Stimulated activated naive CD8-positive, alpha-beta T cell treated with anti-CD3 and anti-CD28 coated beads, Interleukin-15, Interleukin-2, amounts not matched to agents 100 ng/mL and 50 ng/mL, for 24 hours (primary cell): ENCODE measurements around the gene SYNE4.
A peak's percentile ranks its signal among the peaks of the same experiment; 100 is the strongest.
"Not testable (repeated sequence)": the region's sequence is repeated elsewhere in the genome, so short reads cannot be mapped to it uniquely, and the experiment has no call there.

Experiments used
- H3K27ac Mint-ChIP-seq: one replicate; pipeline ENCODE4 v1.8.0; 2021; ENCODE audit warnings: mild to moderate bottlenecking, mixed read lengths
- H3K27me3 Mint-ChIP-seq: one replicate; pipeline ENCODE4 v1.8.0; 2021; ENCODE audit warnings: mixed read lengths
- H3K36me3 Mint-ChIP-seq: one replicate; pipeline ENCODE4 v1.8.0; 2021; ENCODE audit warnings: low read depth, mixed read lengths
- H3K4me1 Mint-ChIP-seq: one replicate; pipeline ENCODE4 v1.8.0; 2021; ENCODE audit warnings: low read depth, mixed read lengths
- H3K4me3 Mint-ChIP-seq: one replicate; pipeline ENCODE4 v1.8.0; 2021; ENCODE audit warnings: mild to moderate bottlenecking, mixed read lengths
- H3K9me3 Mint-ChIP-seq: one replicate; pipeline ENCODE4 v1.8.0; 2021; ENCODE audit warnings: mixed read lengths

The SYNE4 gene

GRCh38 chr19:36008336-36008978 lies at the start of gene SYNE4:
SYNE4 (minus strand) TSS chr19:36008813; CDS start chr19:36008681, 132 bp downstream.
- no peaks in the 10 kb centered on the region for H3K27me3 Mint-ChIP-seq
- no peak within 1 kb of the TSS for H3K27ac Mint-ChIP-seq
- H3K36me3 Mint-ChIP-seq: no peaks in the 10 kb centered on the region
- H3K4me1 Mint-ChIP-seq: peaks cover 19% of the 10 kb centered on the region
- peak within 1 kb of the TSS; percentile 5 for H3K4me3 Mint-ChIP-seq
- H3K9me3 Mint-ChIP-seq: no peaks in the 10 kb centered on the region

- H3K36me3 Mint-ChIP-seq: peaks cover 15% of the 10 kb centered on the region
- no peaks in the 10 kb centered on the region for H3K27me3 Mint-ChIP-seq
These were observed 46.4 kb upstream of the SYNE4 start, which contains the start of gene WDR62 for GRCh38 chr19:36054733-36055686. WDR62 (plus strand) TSS chr19:36054897; CDS start chr19:36054972, 75 bp downstream.

DNA sequence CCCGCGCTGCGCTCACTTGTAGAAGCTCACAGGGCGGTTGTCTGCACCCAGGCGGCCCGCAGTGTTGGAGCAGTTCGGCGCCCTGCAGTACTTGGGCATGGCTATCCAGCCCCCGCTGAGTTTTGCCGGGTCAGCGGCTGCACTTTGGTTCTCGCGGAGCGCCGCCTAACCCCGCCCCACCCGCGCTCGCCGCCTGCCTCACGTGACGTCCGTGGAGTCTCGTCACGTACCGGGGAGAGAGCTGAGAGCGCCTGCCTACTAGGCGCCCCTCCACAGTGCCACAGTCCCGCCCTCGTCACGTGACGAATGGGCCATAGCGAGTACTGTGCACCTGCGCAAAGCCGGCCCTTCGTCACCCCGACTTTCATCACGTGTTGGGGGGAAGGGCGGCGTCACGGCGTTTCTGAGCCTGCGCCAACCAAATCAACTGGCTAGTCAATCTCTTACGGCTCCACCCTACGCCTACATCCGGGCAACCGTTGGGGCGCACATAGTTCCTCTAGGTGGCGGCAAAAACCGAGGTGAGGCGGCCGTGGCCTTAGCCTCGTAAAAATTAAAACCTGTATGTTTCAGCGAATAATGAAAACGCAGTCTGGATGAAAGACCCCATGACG lies 45.6 kb upstream of the SYNE4 start, which contains the start of gene THAP8:
Gene THAP8, minus strand, starts transcription at position 167 of the 614 bp plus-strand sequence. Its CDS starts 68 bp downstream, at position 99.
- peak within 1 kb of the TSS; percentile 93 for H3K4me3 Mint-ChIP-seq
- no peaks in the 10 kb centered on the region for H3K9me3 Mint-ChIP-seq
- no peaks in the 10 kb centered on the region for H3K27me3 Mint-ChIP-seq
- H3K27ac Mint-ChIP-seq: peak within 1 kb of the TSS; percentile 95
- peaks cover 11% of the 10 kb centered on the region for H3K36me3 Mint-ChIP-seq
- peaks cover 21% of the 10 kb centered on the region for H3K4me1 Mint-ChIP-seq

More at GRCh38 chr19:36054733-36055686, 46.4 kb upstream of the SYNE4 start, which contains the start of gene WDR62:
- H3K4me3 Mint-ChIP-seq: peak within 1 kb of the TSS; percentile 93
- peaks cover 21% of the 10 kb centered on the region for H3K4me1 Mint-ChIP-seq
- peak within 1 kb of the TSS; percentile 95 for H3K27ac Mint-ChIP-seq
- H3K9me3 Mint-ChIP-seq: no peaks in the 10 kb centered on the region

- Mint-ChIP-seq H3K27ac (no peak overlapping the region), H3K27me3 (no peaks in the 10 kb centered on the region), H3K9me3 (no peaks in the 10 kb centered on the region), H3K36me3 (no peaks in the 10 kb centered on the region), H3K4me1 (peaks cover 21% of the 10 kb centered on the region), H3K4me3 (no peak overlapping the region)
These were observed 43.0 kb upstream of the SYNE4 start for GRCh38 chr19:36051637-36052036.

DNA sequence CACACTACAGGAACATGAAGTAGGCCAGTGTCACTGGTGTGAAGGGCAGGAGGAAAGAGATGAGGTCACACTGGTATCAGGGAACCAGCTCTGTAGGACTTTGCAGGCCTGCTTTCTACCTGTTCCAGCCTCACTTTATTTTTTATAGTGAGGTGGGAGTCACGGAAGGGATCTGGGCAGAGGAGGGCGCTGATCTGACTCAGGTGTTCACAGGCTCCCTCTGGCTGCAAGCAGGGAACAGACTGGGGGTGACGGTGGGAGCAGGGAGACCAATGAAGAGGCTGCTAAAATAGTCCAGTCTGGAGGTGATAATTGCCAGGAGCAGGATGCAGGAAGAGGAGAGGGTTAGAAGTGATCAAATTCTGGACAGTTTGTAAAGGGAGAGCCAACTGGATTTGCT lies 42.6 kb upstream of the SYNE4 start:
- Mint-ChIP-seq H3K9me3 (no peaks in the 10 kb centered on the region), H3K36me3 (no peaks in the 10 kb centered on the region), H3K27ac (no peak overlapping the region), H3K4me1 (peaks cover 18% of the 10 kb centered on the region), H3K27me3 (no peaks in the 10 kb centered on the region), H3K4me3 (no peak overlapping the region)

DNA sequence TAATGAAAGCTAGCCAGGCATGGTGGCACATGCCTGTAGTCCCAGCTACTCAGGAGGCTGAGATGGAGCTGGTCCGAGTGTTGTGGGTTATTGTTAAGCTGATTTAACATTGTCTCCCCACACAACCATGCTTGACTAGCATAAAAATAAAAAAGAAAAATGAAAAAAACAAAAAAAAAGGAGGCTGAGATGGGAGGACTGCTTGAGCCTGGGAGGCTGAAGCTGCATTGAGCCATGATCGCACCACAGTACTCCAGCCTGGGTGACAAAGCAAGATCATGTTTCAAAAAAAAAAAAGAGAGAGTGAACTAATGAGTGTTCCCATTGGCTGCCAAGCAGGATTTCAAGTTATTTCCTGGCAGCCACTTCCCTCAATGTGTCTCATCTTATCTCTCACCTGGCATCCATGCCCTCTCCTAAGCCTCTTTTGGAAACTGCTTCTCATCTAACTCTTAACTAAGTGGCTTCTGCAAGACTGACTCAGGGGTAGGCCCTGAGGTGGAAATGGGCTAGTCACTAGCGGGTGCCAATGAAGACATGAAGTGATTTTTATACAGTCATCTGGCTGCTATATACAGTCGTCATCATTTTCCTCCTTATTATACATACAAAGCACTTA lies 40.6 kb upstream of the SYNE4 start:
- H3K4me3 Mint-ChIP-seq: no peak overlapping the region
- peaks cover 7% of the 10 kb centered on the region for H3K4me1 Mint-ChIP-seq
- no peaks in the 10 kb centered on the region for H3K27me3 Mint-ChIP-seq
- no peaks in the 10 kb centered on the region for H3K36me3 Mint-ChIP-seq
- no peaks in the 10 kb centered on the region for H3K9me3 Mint-ChIP-seq
- H3K27ac Mint-ChIP-seq: no peak overlapping the region

DNA sequence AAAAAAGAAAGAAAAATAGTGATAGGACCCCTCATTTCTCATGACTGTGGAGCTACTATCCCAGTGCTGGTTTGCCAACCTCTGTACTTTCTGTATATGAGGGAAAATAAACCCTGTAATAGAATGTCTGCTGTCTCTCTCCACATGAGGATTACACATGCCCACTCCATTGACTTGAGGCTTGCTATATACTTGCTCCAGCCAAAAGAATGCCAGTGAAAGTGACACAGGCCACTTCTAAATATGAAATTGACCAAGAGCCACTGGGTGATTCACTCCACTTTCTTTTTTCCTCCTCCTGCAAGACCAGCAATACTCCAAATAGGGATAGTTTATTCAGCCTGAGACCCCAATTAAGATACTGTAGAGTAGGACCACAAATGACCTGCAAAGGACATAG lies 39.2 kb upstream of the SYNE4 start:
- Mint-ChIP-seq H3K4me1 (no peaks in the 10 kb centered on the region), H3K4me3 (no peak overlapping the region), H3K9me3 (no peaks in the 10 kb centered on the region), H3K36me3 (no peaks in the 10 kb centered on the region), H3K27ac (no peak overlapping the region), H3K27me3 (no peaks in the 10 kb centered on the region)

- Mint-ChIP-seq H3K4me1 (no peaks in the 10 kb centered on the region), H3K36me3 (no peaks in the 10 kb centered on the region), H3K4me3 (no peak overlapping the region), H3K27me3 (no peaks in the 10 kb centered on the region), H3K27ac (no peak overlapping the region), H3K9me3 (no peaks in the 10 kb centered on the region)
These were observed 37.9 kb upstream of the SYNE4 start for GRCh38 chr19:36046443-36047050.

DNA sequence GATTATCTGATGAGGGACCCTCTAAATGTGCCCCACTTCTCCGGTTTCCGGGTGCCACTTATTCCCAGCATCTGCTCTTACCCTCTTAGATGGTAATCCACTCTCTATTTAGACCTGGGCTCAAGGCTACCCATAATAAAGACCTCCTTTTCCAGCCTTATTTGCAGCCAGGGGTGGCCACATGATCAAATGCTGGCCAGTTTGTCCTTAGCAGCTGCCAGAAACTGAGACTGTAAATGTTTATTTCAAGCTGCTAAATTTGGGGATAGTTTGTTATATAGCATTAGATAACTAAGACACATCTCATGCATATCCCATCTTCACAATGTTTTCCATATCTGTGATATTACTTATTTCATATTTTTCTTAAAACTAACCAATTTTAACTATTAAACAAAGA lies 35.3 kb upstream of the SYNE4 start:
- no peaks in the 10 kb centered on the region for H3K9me3 Mint-ChIP-seq
- H3K4me1 Mint-ChIP-seq: no peaks in the 10 kb centered on the region
- H3K27me3 Mint-ChIP-seq: no peaks in the 10 kb centered on the region
- peaks cover 3% of the 10 kb centered on the region for H3K36me3 Mint-ChIP-seq
- no peak overlapping the region for H3K4me3 Mint-ChIP-seq
- no peak overlapping the region for H3K27ac Mint-ChIP-seq

DNA sequence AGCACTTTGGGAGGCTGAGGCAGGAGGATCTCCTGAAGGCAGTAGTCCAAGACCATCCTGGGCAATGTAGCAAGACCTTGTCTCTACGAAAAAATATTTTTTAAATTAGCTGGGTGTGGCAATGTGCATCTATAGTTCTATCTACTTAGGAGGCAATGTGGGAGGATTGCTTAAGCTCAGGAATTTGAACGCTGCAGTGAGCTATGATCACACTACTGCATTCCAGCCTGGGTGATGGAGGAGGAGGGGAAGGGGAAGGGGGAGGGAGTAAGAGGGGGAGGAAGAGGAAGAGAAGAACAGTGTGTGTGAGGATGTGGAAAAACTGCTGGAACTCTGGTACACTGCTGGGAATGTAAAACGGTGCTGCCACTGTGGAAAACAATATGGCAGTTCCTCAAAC lies 33.2 kb upstream of the SYNE4 start:
- Mint-ChIP-seq H3K4me1 (peaks cover 4% of the 10 kb centered on the region), H3K27ac (no peak overlapping the region), H3K27me3 (no peaks in the 10 kb centered on the region), H3K4me3 (no peak overlapping the region), H3K36me3 (peaks cover 3% of the 10 kb centered on the region), H3K9me3 (no peaks in the 10 kb centered on the region)

GRCh38 chr19:36041092-36041491 lies 32.5 kb upstream of the SYNE4 start:
- H3K4me1 Mint-ChIP-seq, H3K4me3 Mint-ChIP-seq, H3K27ac Mint-ChIP-seq, H3K9me3 Mint-ChIP-seq, H3K27me3 Mint-ChIP-seq, H3K36me3 Mint-ChIP-seq: not testable (repeated sequence)

- no peak overlapping the region for H3K4me3 Mint-ChIP-seq
- no peaks in the 10 kb centered on the region for H3K9me3 Mint-ChIP-seq
- peaks cover 9% of the 10 kb centered on the region for H3K4me1 Mint-ChIP-seq
- H3K36me3 Mint-ChIP-seq: peaks cover 3% of the 10 kb centered on the region
- H3K27ac Mint-ChIP-seq: no peak overlapping the region
- H3K27me3 Mint-ChIP-seq: no peaks in the 10 kb centered on the region
These were observed 31.9 kb upstream of the SYNE4 start for GRCh38 chr19:36040495-36040894.

GRCh38 chr19:36032251-36033104 lies 23.9 kb upstream of the SYNE4 start, which contains the start of gene CLIP3:
CLIP3 (minus strand) TSS chr19:36032873; CDS start chr19:36032357, 516 bp downstream.
- Mint-ChIP-seq H3K27ac (no peak within 1 kb of the TSS), H3K4me1 (peaks cover 21% of the 10 kb centered on the region), H3K36me3 (peaks cover 22% of the 10 kb centered on the region), H3K9me3 (no peaks in the 10 kb centered on the region), H3K27me3 (no peaks in the 10 kb centered on the region), H3K4me3 (no peak within 1 kb of the TSS)
